HL-60 (cell line): ENCODE results near the gene ARID1B.

Experiments used
- CTCF ChIP-seq: IDR thresholded peaks from one replicate; pipeline ENCODE4 v1.5.1; 2011; ENCODE audit warnings: low read length, control low read depth, inconsistent platforms; ENCODE audit not compliant: insufficient read depth
- GABPA ChIP-seq: IDR thresholded peaks from 2 replicates; pipeline ENCODE4 v1.6.1; 2012; ENCODE audit warnings: low read depth
- POLR2AphosphoS5 ChIP-seq: IDR thresholded peaks from 2 replicates; pipeline ENCODE4 v1.6.1; 2012; ENCODE audit warnings: low read depth
- REST ChIP-seq: IDR thresholded peaks from 2 replicates; pipeline ENCODE4 v1.6.1; 2012; ENCODE audit warnings: low read depth; ENCODE audit not compliant: insufficient replicate concordance

GRCh38 chr6:157076451-157076822 lies 299.3 kb downstream of the ARID1B start:
- TF ChIP-seq CTCF (no peak), GABPA (no peak), POLR2AphosphoS5 (no peak), REST (no peak)
